Dedifferentiated amniotic fluid mesenchymal stem cell (primary cell): ENCODE measurements around the gene COL6A3.

Source experiments
- DNase-seq: peaks from one replicate; pipeline ENCODE4 v3.0.0-alpha.2; 2016; ENCODE audit errors: extremely low spot score

The COL6A3 gene

GRCh38 chr2:237444071-237444470, 30.1 kb upstream of the COL6A3 start:
- DNase-seq, result no peak

- DNase-seq, result peak; percentile 46
Observed at GRCh38 chr2:237441605-237442274, 27.8 kb upstream of the COL6A3 start.

GRCh38 chr2:237440819-237441281, 26.9 kb upstream of the COL6A3 start:
- no peak for DNase-seq

GRCh38 chr2:237438080-237438940, 24.3 kb upstream of the COL6A3 start:
- no peak for DNase-seq

GRCh38 chr2:237437566-237437965, 23.6 kb upstream of the COL6A3 start:
- DNase-seq, result no peak

- peak; percentile 66 for DNase-seq
Observed at GRCh38 chr2:237435844-237436587, 22.1 kb upstream of the COL6A3 start.

GRCh38 chr2:237434866-237435311, 20.9 kb upstream of the COL6A3 start:
- no peak for DNase-seq

GRCh38 chr2:237433920-237434676, 20.1 kb upstream of the COL6A3 start:
- no peak for DNase-seq

- DNase-seq, result peak; percentile 27
Observed at GRCh38 chr2:237432484-237433092, 18.6 kb upstream of the COL6A3 start.

GRCh38 chr2:237431837-237432236, 17.9 kb upstream of the COL6A3 start:
- no peak for DNase-seq

- no peak for DNase-seq
Observed at GRCh38 chr2:237431372-237431771, 17.4 kb upstream of the COL6A3 start.

GRCh38 chr2:237430861-237431260, 16.9 kb upstream of the COL6A3 start:
- DNase-seq, result no peak

- no peak for DNase-seq
Observed at GRCh38 chr2:237429753-237430152, 15.8 kb upstream of the COL6A3 start.

- DNase-seq, result no peak
Observed at GRCh38 chr2:237427769-237428506, 14.0 kb upstream of the COL6A3 start.

- no peak for DNase-seq
Observed at GRCh38 chr2:237426517-237426916, 12.6 kb upstream of the COL6A3 start.

- no peak for DNase-seq
Observed at GRCh38 chr2:237425320-237425719, 11.4 kb upstream of the COL6A3 start.

- DNase-seq, result no peak
Observed at GRCh38 chr2:237424544-237424943, 10.6 kb upstream of the COL6A3 start.

- DNase-seq, result no peak
Observed at GRCh38 chr2:237423891-237424290, 9.9 kb upstream of the COL6A3 start.

GRCh38 chr2:237422309-237422708, 8.3 kb upstream of the COL6A3 start:
- DNase-seq, result no peak

- peak; percentile 70 for DNase-seq
Observed at GRCh38 chr2:237421542-237422116, 7.7 kb upstream of the COL6A3 start.
